Right renal pelvis (tissue), 4 donors: ENCODE measurements around the gene CFTR. TPM values are rescaled to one million over a fixed set of nuclear protein-coding genes. Genes with fewer than 3 reads are reported as not detected.
"Not testable (repeated sequence)": the region's sequence is repeated elsewhere in the genome, so short reads cannot be mapped to it uniquely, and the experiment has no call there.

Source experiments
- DNase-seq, 4 donors: peaks; one replicate each; pipeline ENCODE4 v3.0.0-alpha.2; 2013; ENCODE audit warnings: low read depth in 4 of 4, low spot score in 3 of 4, missing footprints in 1 of 4
- polyA plus RNA-seq, 4 donors: library from polyadenylated mRNA; unstranded; fragments of 120-200 nt; gene quantifications; one replicate each; pipeline ENCODE4 v1.2.1, GENCODE V29; 2013; ENCODE audit not compliant: insufficient read length in 4 of 4

CFTR gene
- 1 to 10 TPM; 2.6 to 5.5 (median 3.8) TPM for polyA plus RNA-seq

DNA sequence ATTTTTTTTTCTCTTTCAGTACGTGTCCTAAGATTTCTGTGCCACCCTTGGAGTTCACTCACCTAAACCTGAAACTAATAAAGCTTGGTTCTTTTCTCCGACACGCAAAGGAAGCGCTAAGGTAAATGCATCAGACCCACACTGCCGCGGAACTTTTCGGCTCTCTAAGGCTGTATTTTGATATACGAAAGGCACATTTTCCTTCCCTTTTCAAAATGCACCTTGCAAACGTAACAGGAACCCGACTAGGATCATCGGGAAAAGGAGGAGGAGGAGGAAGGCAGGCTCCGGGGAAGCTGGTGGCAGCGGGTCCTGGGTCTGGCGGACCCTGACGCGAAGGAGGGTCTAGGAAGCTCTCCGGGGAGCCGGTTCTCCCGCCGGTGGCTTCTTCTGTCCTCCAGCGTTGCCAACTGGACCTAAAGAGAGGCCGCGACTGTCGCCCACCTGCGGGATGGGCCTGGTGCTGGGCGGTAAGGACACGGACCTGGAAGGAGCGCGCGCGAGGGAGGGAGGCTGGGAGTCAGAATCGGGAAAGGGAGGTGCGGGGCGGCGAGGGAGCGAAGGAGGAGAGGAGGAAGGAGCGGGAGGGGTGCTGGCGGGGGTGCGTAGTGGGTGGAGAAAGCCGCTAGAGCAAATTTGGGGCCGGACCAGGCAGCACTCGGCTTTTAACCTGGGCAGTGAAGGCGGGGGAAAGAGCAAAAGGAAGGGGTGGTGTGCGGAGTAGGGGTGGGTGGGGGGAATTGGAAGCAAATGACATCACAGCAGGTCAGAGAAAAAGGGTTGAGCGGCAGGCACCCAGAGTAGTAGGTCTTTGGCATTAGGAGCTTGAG is at the start of gene CFTR:
Gene CFTR, plus strand, starts transcription at position 801 of the 830 bp plus-strand sequence. CDS start 70 bp downstream, outside the sequence.
- peak in 1 of 4 donors; percentile 29 for DNase-seq

DNA sequence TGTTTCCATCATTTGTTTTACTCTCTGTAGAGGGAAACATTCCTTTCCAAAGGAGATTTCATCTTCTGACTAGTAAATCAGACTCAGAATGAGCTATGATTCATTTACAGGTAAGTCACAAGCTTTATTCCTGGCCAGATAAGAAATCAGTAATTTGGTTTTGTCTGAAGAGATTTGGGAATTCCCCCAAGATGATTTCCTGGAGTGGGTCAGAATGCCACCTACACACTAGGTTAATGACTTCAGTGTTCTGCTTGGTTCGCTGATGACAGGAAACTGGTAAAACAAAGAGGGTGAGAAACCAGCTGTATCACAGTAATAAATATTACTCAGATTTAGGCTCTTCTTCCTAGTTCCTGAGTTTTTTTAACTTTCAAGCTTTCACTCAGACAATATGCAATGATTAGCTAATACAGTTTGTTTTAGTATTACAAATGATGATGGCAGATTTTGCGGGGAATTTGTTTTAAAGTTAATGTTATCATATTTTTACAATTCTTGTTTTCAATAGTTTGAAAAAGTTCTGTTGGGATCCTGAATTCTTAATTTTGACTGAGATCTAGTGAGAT is 44.3 kb upstream of the CFTR start:
- no peak for DNase-seq

- no peak for DNase-seq
These were observed 35.2 kb upstream of the CFTR start for GRCh38 chr7:117444646-117445045.

DNA sequence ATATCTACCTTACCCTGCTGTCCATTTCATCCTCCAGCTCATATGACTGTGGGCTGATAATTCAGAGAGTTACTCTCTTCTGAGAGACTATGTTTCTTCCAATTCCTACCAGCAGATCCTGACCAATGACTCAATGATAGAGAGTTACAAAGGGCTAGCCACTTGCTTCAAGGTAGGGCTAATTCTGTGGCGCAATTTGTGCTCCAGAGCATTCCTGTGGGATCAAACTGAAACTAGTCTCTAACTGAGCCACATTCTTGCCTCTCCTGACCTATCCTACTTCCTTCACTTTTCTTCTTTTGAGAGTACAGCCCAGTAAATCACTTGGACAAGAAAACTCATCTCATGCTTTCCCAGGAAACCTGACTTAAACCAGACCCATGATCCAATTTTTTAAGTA is 34.6 kb upstream of the CFTR start:
- no peak for DNase-seq

DNA sequence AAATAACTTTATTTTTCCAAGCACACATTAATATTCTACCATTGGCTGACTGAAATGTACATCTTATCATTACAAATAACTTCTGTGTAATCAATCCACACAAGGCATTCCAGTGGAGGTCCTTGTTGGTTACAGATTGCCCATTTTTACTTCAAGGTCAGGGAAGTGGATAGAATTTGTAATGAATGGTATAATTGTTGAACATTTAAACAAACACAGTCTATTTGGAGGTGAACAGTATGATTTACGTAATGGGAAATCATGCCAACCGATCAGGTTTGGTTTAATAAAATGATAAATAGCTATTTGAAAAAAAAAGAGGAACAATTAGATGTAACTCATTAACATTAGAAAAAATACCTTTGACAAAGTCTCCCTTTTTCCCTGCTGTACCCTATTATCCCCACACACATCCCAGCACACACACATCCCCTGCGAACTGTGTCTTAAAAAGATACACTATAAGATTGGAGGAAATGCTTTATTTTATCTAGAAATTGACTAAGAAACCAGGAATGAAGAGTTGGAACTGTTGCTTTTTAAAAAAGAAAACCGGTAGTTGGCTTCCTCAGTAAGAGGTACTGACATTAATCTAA is 33.5 kb upstream of the CFTR start:
- DNase-seq, result no peak

GRCh38 chr7:117448655-117449054 is 31.2 kb upstream of the CFTR start:
- DNase-seq, result no peak

- peak in 1 of 4 donors; percentile 8 for DNase-seq
These were observed 20.7 kb upstream of the CFTR start for GRCh38 chr7:117458977-117459583.

GRCh38 chr7:117459735-117460134 is 20.1 kb upstream of the CFTR start:
- DNase-seq, result no peak

- DNase-seq, result not testable (repeated sequence)
These were observed 19.0 kb upstream of the CFTR start for GRCh38 chr7:117460815-117461214.

GRCh38 chr7:117468174-117468573 is 11.7 kb upstream of the CFTR start:
- DNase-seq, result no peak

GRCh38 chr7:117470777-117471176 is 9.0 kb upstream of the CFTR start:
- DNase-seq, result no peak

DNA sequence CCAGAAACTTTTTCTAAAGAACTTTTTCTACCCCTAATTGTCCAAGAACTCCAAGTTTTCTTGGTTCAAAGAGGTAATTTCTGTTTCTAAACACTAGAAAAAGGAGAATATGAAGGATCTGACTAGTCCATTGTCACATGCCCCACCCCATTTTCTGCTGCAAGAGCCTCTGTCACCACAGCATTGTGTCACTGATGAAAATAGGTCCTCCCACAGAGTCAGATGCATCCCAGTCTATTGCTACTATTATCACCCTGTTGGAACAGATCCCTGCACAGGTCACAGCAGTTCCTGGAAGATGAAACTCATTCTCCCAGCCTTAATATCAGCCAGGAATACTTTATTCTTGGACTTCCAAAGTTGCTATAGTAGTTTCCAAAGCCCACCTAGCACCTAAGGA is 7.5 kb upstream of the CFTR start:
- no peak for DNase-seq

- no peak for DNase-seq
These were observed 3.1 kb upstream of the CFTR start for GRCh38 chr7:117476557-117477215.

GRCh38 chr7:117478836-117479224 is 995 bp upstream of the CFTR start:
- no peak for DNase-seq

- no peak for DNase-seq
These were observed 184 bp downstream of the CFTR start for GRCh38 chr7:117480055-117480362.

DNA sequence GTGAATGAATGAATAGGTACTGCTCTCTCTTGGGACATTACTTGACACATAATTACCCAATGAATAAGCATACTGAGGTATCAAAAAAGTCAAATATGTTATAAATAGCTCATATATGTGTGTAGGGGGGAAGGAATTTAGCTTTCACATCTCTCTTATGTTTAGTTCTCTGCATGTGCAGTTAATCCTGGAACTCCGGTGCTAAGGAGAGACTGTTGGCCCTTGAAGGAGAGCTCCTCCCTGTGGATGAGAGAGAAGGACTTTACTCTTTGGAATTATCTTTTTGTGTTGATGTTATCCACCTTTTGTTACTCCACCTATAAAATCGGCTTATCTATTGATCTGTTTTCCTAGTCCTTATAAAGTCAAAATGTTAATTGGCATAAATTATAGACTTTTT is 1.2 kb downstream of the CFTR start:
- DNase-seq, result no peak

DNA sequence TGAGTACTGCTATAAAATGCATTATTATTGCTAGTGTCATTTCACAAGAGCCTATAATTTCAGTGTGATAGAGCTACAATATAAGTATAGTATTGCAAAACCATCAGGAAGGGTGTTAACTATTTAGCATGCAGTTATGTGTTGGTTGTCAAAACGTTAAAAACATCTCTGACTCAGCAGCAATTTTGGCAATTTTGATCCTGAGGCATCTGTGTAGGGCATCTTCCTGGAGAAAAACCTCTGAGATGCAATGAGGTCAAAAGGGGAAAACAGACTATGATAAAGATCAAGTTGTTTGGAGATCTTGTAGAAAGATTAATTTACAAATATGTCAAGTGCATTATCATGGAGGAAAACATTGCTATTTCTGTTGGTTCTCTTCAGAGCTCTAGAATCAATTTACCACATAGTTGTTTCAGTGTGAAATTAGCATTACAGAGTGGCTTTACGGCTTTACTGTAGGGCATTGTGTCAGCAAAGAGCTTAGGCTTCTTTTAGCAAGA is 5.3 kb downstream of the CFTR start:
- no peak for DNase-seq

- no peak for DNase-seq
These were observed 9.2 kb downstream of the CFTR start for GRCh38 chr7:117489016-117489415.

DNA sequence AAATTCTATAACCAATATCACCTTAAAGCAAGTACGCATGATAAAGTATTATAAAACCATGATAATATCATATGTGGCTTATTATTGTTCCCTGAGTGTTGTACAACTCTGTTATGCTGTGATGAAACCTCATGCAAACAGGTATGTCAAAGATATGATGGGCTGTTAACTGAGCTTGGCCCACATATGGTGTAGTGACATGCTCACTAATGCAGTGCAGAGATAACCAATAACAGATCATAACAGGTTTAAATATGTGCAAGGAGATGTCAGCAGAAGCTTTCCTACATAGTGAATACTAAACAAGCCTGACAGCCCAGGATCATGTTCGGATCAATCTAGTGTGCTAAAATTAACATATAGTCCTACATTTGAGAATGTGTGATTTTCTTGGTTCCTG is 9.6 kb downstream of the CFTR start:
- DNase-seq, result no peak

- DNase-seq, result no peak
These were observed 10.1 kb downstream of the CFTR start for GRCh38 chr7:117489911-117490310.

- DNase-seq, result no peak
These were observed 12.8 kb downstream of the CFTR start for GRCh38 chr7:117492649-117493048.
